IgD-negative memory B cell (primary cell): ENCODE data around the gene UNC93B1. TPM values are rescaled to one million over a fixed set of nuclear protein-coding genes. Genes with fewer than 3 reads are reported as not detected.

Experiments
- H3K27ac Mint-ChIP-seq, 3 donors: one replicate each; pipeline ENCODE4 v1.8.0; 2020 to 2022; ENCODE audit warnings: mild to moderate bottlenecking in 3 of 3, mixed read lengths in 3 of 3, moderate library complexity in 1 of 3
- H3K27me3 Mint-ChIP-seq: one replicate; pipeline ENCODE4 v1.8.0; 2021; ENCODE audit warnings: mixed read lengths
- H3K36me3 Mint-ChIP-seq: one replicate; pipeline ENCODE4 v1.8.0; 2020; ENCODE audit warnings: mild to moderate bottlenecking, mixed read lengths
- H3K4me1 Mint-ChIP-seq, 3 donors: one replicate each; pipeline ENCODE4 v1.8.0; 2020 to 2022; ENCODE audit warnings: mixed read lengths in 3 of 3, mild to moderate bottlenecking in 1 of 3
- H3K4me3 Mint-ChIP-seq, 4 donors: one replicate each; pipeline ENCODE4 v1.8.0; 2020 to 2022; ENCODE audit warnings: mild to moderate bottlenecking in 4 of 4, mixed read lengths in 4 of 4, moderate library complexity in 3 of 4
- H3K9me3 Mint-ChIP-seq, 3 donors: one replicate each; pipeline ENCODE4 v1.8.0; 2020 to 2021; ENCODE audit warnings: mixed read lengths in 3 of 3, mild to moderate bottlenecking in 1 of 3
- polyA plus RNA-seq: library from polyadenylated mRNA; unstranded; fragments of 300-500 nt; fragmentation: Illumina TruSeq; gene quantifications from one replicate; pipeline ENCODE4 v1.2.3, GENCODE V29; 2021

The UNC93B1 gene
- 140 TPM for polyA plus RNA-seq

- Mint-ChIP-seq H3K36me3 (no peaks in the 10 kb centered on the region), H3K4me3 (peak within 1 kb of the TSS; percentile 95 to 98 (median 96)), H3K27me3 (peaks cover 1% of the 10 kb centered on the region), H3K27ac (peak within 1 kb of the TSS; percentile 91 to 98 (median 95)), H3K4me1 (peaks cover 20 to 34% (median 23%) of the 10 kb centered on the region in 3 donors), H3K9me3 (no peaks in the 10 kb centered on the region)
Observed at GRCh38 chr11:68003846-68004550, at the start of gene UNC93B1. UNC93B1 (minus strand) TSS chr11:68004097; CDS start chr11:68004043, 54 bp downstream.

- no peak overlapping the region for H3K4me3 Mint-ChIP-seq
- H3K36me3 Mint-ChIP-seq = no peaks in the 10 kb centered on the region
- H3K27ac Mint-ChIP-seq = peak overlapping the region in 1 of 3 donors; percentile 85
- peaks cover 0 to 3% (median 0%) of the 10 kb centered on the region in 3 donors for H3K4me1 Mint-ChIP-seq
- no peaks in the 10 kb centered on the region for H3K9me3 Mint-ChIP-seq
- H3K27me3 Mint-ChIP-seq = no peaks in the 10 kb centered on the region
Observed at GRCh38 chr11:68053117-68053516, 49.2 kb upstream of the UNC93B1 start.

GRCh38 chr11:68052137-68052873 is 48.4 kb upstream of the UNC93B1 start:
- Mint-ChIP-seq H3K27me3 (no peaks in the 10 kb centered on the region), H3K4me3 (no peak overlapping the region), H3K27ac (peak overlapping the region in 2 of 3 donors; percentile 85 to 90), H3K36me3 (no peaks in the 10 kb centered on the region), H3K9me3 (no peaks in the 10 kb centered on the region), H3K4me1 (peaks cover 0 to 3% (median 0%) of the 10 kb centered on the region in 3 donors)

GRCh38 chr11:68051191-68052136 is 47.6 kb upstream of the UNC93B1 start:
- Mint-ChIP-seq H3K27me3 (no peaks in the 10 kb centered on the region), H3K27ac (peak overlapping the region in 1 of 3 donors; percentile 85), H3K36me3 (no peaks in the 10 kb centered on the region), H3K4me3 (no peak overlapping the region), H3K4me1 (peaks cover 0 to 3% (median 0%) of the 10 kb centered on the region in 3 donors), H3K9me3 (no peaks in the 10 kb centered on the region)

GRCh38 chr11:68050371-68050841 is 46.5 kb upstream of the UNC93B1 start:
- H3K27ac Mint-ChIP-seq = no peak overlapping the region
- H3K4me1 Mint-ChIP-seq = peaks cover 0 to 3% (median 0%) of the 10 kb centered on the region in 3 donors
- H3K36me3 Mint-ChIP-seq = no peaks in the 10 kb centered on the region
- H3K9me3 Mint-ChIP-seq = no peaks in the 10 kb centered on the region
- H3K27me3 Mint-ChIP-seq = no peaks in the 10 kb centered on the region
- no peak overlapping the region for H3K4me3 Mint-ChIP-seq

- no peaks in the 10 kb centered on the region for H3K9me3 Mint-ChIP-seq
- no peak overlapping the region for H3K4me3 Mint-ChIP-seq
- H3K4me1 Mint-ChIP-seq = peaks cover 0 to 3% (median 0%) of the 10 kb centered on the region in 3 donors
- no peaks in the 10 kb centered on the region for H3K36me3 Mint-ChIP-seq
- no peak overlapping the region for H3K27ac Mint-ChIP-seq
- no peaks in the 10 kb centered on the region for H3K27me3 Mint-ChIP-seq
Observed at GRCh38 chr11:68049509-68050370, 45.8 kb upstream of the UNC93B1 start.

- no peaks in the 10 kb centered on the region for H3K27me3 Mint-ChIP-seq
- H3K9me3 Mint-ChIP-seq = no peaks in the 10 kb centered on the region
- H3K36me3 Mint-ChIP-seq = no peaks in the 10 kb centered on the region
- H3K4me1 Mint-ChIP-seq = peaks cover 0 to 1% (median 0%) of the 10 kb centered on the region in 3 donors
- H3K27ac Mint-ChIP-seq = no peak overlapping the region
- H3K4me3 Mint-ChIP-seq = no peak overlapping the region
Observed at GRCh38 chr11:68048681-68049508, 45.0 kb upstream of the UNC93B1 start.

GRCh38 chr11:68047437-68048290 is 43.8 kb upstream of the UNC93B1 start:
- Mint-ChIP-seq H3K27ac (peak overlapping the region in 1 of 3 donors; percentile 27), H3K4me3 (no peak overlapping the region), H3K27me3 (no peaks in the 10 kb centered on the region), H3K9me3 (no peaks in the 10 kb centered on the region), H3K4me1 (no peaks in the 10 kb centered on the region), H3K36me3 (no peaks in the 10 kb centered on the region)

- Mint-ChIP-seq H3K36me3 (no peaks in the 10 kb centered on the region), H3K4me3 (no peak overlapping the region), H3K27ac (no peak overlapping the region), H3K9me3 (no peaks in the 10 kb centered on the region), H3K27me3 (no peaks in the 10 kb centered on the region), H3K4me1 (peaks cover 1 to 3% (median 2%) of the 10 kb centered on the region in 3 donors)
Observed at GRCh38 chr11:68044898-68045351, 41.0 kb upstream of the UNC93B1 start.

- H3K27me3 Mint-ChIP-seq = no peaks in the 10 kb centered on the region
- no peak overlapping the region for H3K4me3 Mint-ChIP-seq
- no peak overlapping the region for H3K27ac Mint-ChIP-seq
- no peaks in the 10 kb centered on the region for H3K36me3 Mint-ChIP-seq
- H3K4me1 Mint-ChIP-seq = peaks cover 1 to 5% (median 4%) of the 10 kb centered on the region in 3 donors
- H3K9me3 Mint-ChIP-seq = no peaks in the 10 kb centered on the region
Observed at GRCh38 chr11:68044145-68044813, 40.4 kb upstream of the UNC93B1 start.

GRCh38 chr11:68043349-68044144 is 39.6 kb upstream of the UNC93B1 start:
- Mint-ChIP-seq H3K27me3 (no peaks in the 10 kb centered on the region), H3K4me1 (peaks cover 1 to 5% (median 5%) of the 10 kb centered on the region in 3 donors), H3K4me3 (no peak overlapping the region), H3K27ac (no peak overlapping the region), H3K9me3 (no peaks in the 10 kb centered on the region), H3K36me3 (no peaks in the 10 kb centered on the region)
